NCI-H774 (cell line): ENCODE results near the gene WDR83.
A peak's percentile ranks its signal among the peaks of the same experiment; 100 is the strongest.
"Not testable (repeated sequence)": the region's sequence is repeated elsewhere in the genome, so short reads cannot be mapped to it uniquely, and the experiment has no call there.

Experiments used
- DNase-seq: peaks from one replicate; lab custom pipeline; 2025; lab: John Stamatoyannopoulos, UW

Gene WDR83

GRCh38 chr19:12666265-12667048, at the start of gene WDR83, which contains the start of gene MAN2B1:
TSS of gene WDR83 (plus strand) at chr19:12666807. CDS start at chr19:12669791, 2,984 bp downstream.
TSS of gene MAN2B1 (minus strand) at chr19:12666742. CDS start at chr19:12666701, 41 bp downstream.
- peak; percentile 68 for DNase-seq

GRCh38 chr19:12617646-12618045, 49.0 kb upstream of the WDR83 start:
- no peak for DNase-seq

- DNase-seq, result not testable (repeated sequence)
Measured at GRCh38 chr19:12621253-12622024, 45.2 kb upstream of the WDR83 start.

- no peak for DNase-seq
Measured at GRCh38 chr19:12623361-12624031, 43.1 kb upstream of the WDR83 start.

GRCh38 chr19:12626958-12627357, 39.6 kb upstream of the WDR83 start:
- no peak for DNase-seq

GRCh38 chr19:12628040-12629022, 38.3 kb upstream of the WDR83 start:
- no peak for DNase-seq

GRCh38 chr19:12629215-12629614, 37.4 kb upstream of the WDR83 start:
- DNase-seq, result no peak

GRCh38 chr19:12636631-12637030, 30.0 kb upstream of the WDR83 start:
- DNase-seq, result no peak

- DNase-seq, result no peak
Measured at GRCh38 chr19:12638611-12639182, 27.9 kb upstream of the WDR83 start.

GRCh38 chr19:12639901-12640613, 26.6 kb upstream of the WDR83 start:
- DNase-seq, result peak; percentile 33

GRCh38 chr19:12641456-12641855, 25.2 kb upstream of the WDR83 start:
- DNase-seq, result no peak

GRCh38 chr19:12642506-12642905, 24.1 kb upstream of the WDR83 start:
- no peak for DNase-seq

- not testable (repeated sequence) for DNase-seq
Measured at GRCh38 chr19:12643716-12644115, 22.9 kb upstream of the WDR83 start.

- DNase-seq, result no peak
Measured at GRCh38 chr19:12646551-12646950, 20.1 kb upstream of the WDR83 start.

- DNase-seq, result peak; percentile 6
Measured at GRCh38 chr19:12647047-12647446, 19.6 kb upstream of the WDR83 start.

GRCh38 chr19:12647490-12648071, 19.0 kb upstream of the WDR83 start:
- DNase-seq, result peak; percentile 56

- DNase-seq, result no peak
Measured at GRCh38 chr19:12648088-12648487, 18.5 kb upstream of the WDR83 start.

GRCh38 chr19:12649941-12650340, 16.7 kb upstream of the WDR83 start:
- no peak for DNase-seq

- no peak for DNase-seq
Measured at GRCh38 chr19:12652219-12652618, 14.4 kb upstream of the WDR83 start.

- DNase-seq, result no peak
Measured at GRCh38 chr19:12655546-12655945, 11.1 kb upstream of the WDR83 start.
